Testis (tissue), 3 donors: ENCODE measurements around the gene NPDC1. TPM values are rescaled to one million over a fixed set of nuclear protein-coding genes. Genes with fewer than 3 reads are reported as not detected.

Source experiments
- DNase-seq: peaks from one replicate; pipeline ENCODE4 v3.0.0-alpha.2; 2019
- H3K27ac ChIP-seq, 2 donors: fragments of 200-600 bp; sonication (generic); one replicate each; pipeline ENCODE4 v1.5.1; 2019
- H3K27me3 ChIP-seq: fragments of 200-600 bp; sonication (generic); one replicate; pipeline ENCODE4 v1.5.1; 2019
- H3K36me3 ChIP-seq: fragments of 200-600 bp; sonication (generic); one replicate; pipeline ENCODE4 v1.5.1; 2017; ENCODE audit warnings: low read depth; ENCODE audit errors: missing control alignments
- H3K4me1 ChIP-seq: fragments of 200-600 bp; sonication (generic); one replicate; pipeline ENCODE4 v1.5.1; 2019
- H3K4me3 ChIP-seq, 2 donors: fragments of 200-600 bp; sonication (generic); one replicate each; pipeline ENCODE4 v1.5.1; 2017 to 2019
- H3K9me3 ChIP-seq: fragments of 200-600 bp; sonication (generic); one replicate; pipeline ENCODE4 v1.5.1; 2017
- CTCF ChIP-seq, 3 experiments: fragments of 450-650 bp in 2 of 3; fragments of 200-600 bp in 1 of 3; sonication (generic) in 1 of 3; IDR thresholded peaks; one replicate each; pipeline ENCODE4 v1.5.1; 2016 to 2019; ENCODE audit warnings: antibody characterized with exemption in 3 of 3, mild to moderate bottlenecking in 2 of 3, moderate library complexity in 1 of 3
- POLR2A ChIP-seq: fragments of 450-650 bp; IDR thresholded peaks from one replicate; pipeline ENCODE4 v1.6.1; 2017; ENCODE audit warnings: antibody characterized with exemption, mild to moderate bottlenecking, moderate library complexity
- WGBS, 2 donors: methylation state at CpG; one replicate each; pipeline ENCODE4 v1.1.5; 2018; 5-methylcytosine and 5-hydroxymethylcytosine counted together
- intact Hi-C: fragments of 100-400 bp; cut with DNase I; formaldehyde crosslinking; loops from one replicate; pipeline ENCODE4 v1.15.1; 2023; ENCODE audit warnings: low total_unique reads
- polyA plus RNA-seq: library from polyadenylated mRNA; stranded (reverse); fragments of 350-450 nt; fragmentation: Illumina TruSeq; extraction: RNeasy Lipid Tissue Mini Kit (QIAGEN cat#74804); gene quantifications from one replicate; pipeline ENCODE4 v1.2.3, GENCODE V29; 2014; ENCODE audit warnings: low read depth, low replicate concordance; ENCODE audit not compliant: insufficient read depth
- total RNA-seq, 2 donors: library from RNA; depleted of rRNA; stranded (reverse); fragments of >200 nt; gene quantifications; one replicate each; pipeline ENCODE4 v1.2.3, GENCODE V29; 2016

Gene NPDC1
- total and polyA plus RNA-seq, 3 donors from 2014 or later: 47.7 to 103 (median 75.9) TPM

- Histone ChIP-seq H3K27ac (no peak within 1 kb of the TSS), H3K4me1 (peaks cover 28% of the 10 kb centered on the region), H3K4me3 (peak within 1 kb of the TSS; percentile 56 to 60), H3K27me3 (no peaks in the 10 kb centered on the region), H3K36me3 (no peaks in the 10 kb centered on the region), H3K9me3 (no peaks in the 10 kb centered on the region)
- DNase-seq: no peak
- intact Hi-C loops: loop anchor here (5.0 kb wide), 1 partner anchor 240 kb away; no protein-coding TSS in a partner anchor
- WGBS, 2 donors: 4 to 18% methylated on average over 9 to 49 of the region's 95 CpGs
- no peak for TF ChIP-seq POLR2A
- no peak for TF ChIP-seq CTCF (IDR thresholded peaks at IDR 0.05)
Measured at GRCh38 chr9:137027369-137028262, 18.4 kb downstream of the NPDC1 start, which contains the start of gene ABCA2. TSS of gene ABCA2 (minus strand) at chr9:137028237. CDS start at chr9:137028140, 97 bp downstream.

GRCh38 chr9:137026828-137027227 is 19.1 kb downstream of the NPDC1 start:
- Histone ChIP-seq H3K36me3 (no peaks in the 10 kb centered on the region), H3K4me3 (no peak overlapping the region), H3K9me3 (no peaks in the 10 kb centered on the region), H3K4me1 (peaks cover 28% of the 10 kb centered on the region), H3K27me3 (no peaks in the 10 kb centered on the region), H3K27ac (no peak overlapping the region)
- DNase-seq: no peak
- 85% methylated on average over 4 of the region's 4 CpGs; no CpG with 5 or more reads in 1 of the 2 donors for WGBS, 2 donors
- TF ChIP-seq CTCF (IDR thresholded peaks at IDR 0.05): no peak
- TF ChIP-seq POLR2A: no peak
- intact Hi-C loops: loop anchor here (5.0 kb wide), 1 partner anchor 240 kb away; no protein-coding TSS in a partner anchor

GRCh38 chr9:137026384-137026783 is 19.6 kb downstream of the NPDC1 start:
- intact Hi-C loops: loop anchor here (5.0 kb wide), 1 partner anchor 239 kb away; no protein-coding TSS in a partner anchor
- 100% methylated on average over 1 to 2 of the region's 2 CpGs for WGBS, 2 donors
- DNase-seq: no peak
- no peaks in the 10 kb centered on the region for H3K9me3 ChIP-seq
- no peak overlapping the region for H3K27ac ChIP-seq
- TF ChIP-seq POLR2A: no peak
- no peak overlapping the region for H3K4me3 ChIP-seq
- no peaks in the 10 kb centered on the region for H3K36me3 ChIP-seq
- H3K4me1 ChIP-seq: peaks cover 25% of the 10 kb centered on the region
- no peaks in the 10 kb centered on the region for H3K27me3 ChIP-seq

GRCh38 chr9:137025517-137025966 is 20.4 kb downstream of the NPDC1 start:
- intact Hi-C loops: loop anchor here (5.0 kb wide), 1 partner anchor 238 kb away; no protein-coding TSS in a partner anchor
- WGBS, 2 donors: 60 to 63% methylated on average over 2 to 21 of the region's 21 CpGs
- TF ChIP-seq CTCF (IDR thresholded peaks at IDR 0.05): no peak
- no peak for TF ChIP-seq POLR2A
- Histone ChIP-seq H3K4me3 (no peak overlapping the region), H3K9me3 (no peaks in the 10 kb centered on the region), H3K27me3 (no peaks in the 10 kb centered on the region), H3K4me1 (peaks cover 25% of the 10 kb centered on the region), H3K27ac (no peak overlapping the region), H3K36me3 (no peaks in the 10 kb centered on the region)
- peak; percentile 77 for DNase-seq

- Histone ChIP-seq H3K27me3 (no peaks in the 10 kb centered on the region), H3K9me3 (no peaks in the 10 kb centered on the region), H3K36me3 (no peaks in the 10 kb centered on the region), H3K27ac (no peak overlapping the region), H3K4me3 (no peak overlapping the region), H3K4me1 (peaks cover 17% of the 10 kb centered on the region)
- 67 to 89% methylated on average over 11 to 15 of the region's 15 CpGs for WGBS, 2 donors
- no peak for DNase-seq
- intact Hi-C loops: no loop called here
- no peak for TF ChIP-seq CTCF (IDR thresholded peaks at IDR 0.05)
- TF ChIP-seq POLR2A: no peak
Measured at GRCh38 chr9:137023583-137023991, 22.4 kb downstream of the NPDC1 start.
